Measurements from ENCODE around the gene TEX2.

TEX2 gene

DNA sequence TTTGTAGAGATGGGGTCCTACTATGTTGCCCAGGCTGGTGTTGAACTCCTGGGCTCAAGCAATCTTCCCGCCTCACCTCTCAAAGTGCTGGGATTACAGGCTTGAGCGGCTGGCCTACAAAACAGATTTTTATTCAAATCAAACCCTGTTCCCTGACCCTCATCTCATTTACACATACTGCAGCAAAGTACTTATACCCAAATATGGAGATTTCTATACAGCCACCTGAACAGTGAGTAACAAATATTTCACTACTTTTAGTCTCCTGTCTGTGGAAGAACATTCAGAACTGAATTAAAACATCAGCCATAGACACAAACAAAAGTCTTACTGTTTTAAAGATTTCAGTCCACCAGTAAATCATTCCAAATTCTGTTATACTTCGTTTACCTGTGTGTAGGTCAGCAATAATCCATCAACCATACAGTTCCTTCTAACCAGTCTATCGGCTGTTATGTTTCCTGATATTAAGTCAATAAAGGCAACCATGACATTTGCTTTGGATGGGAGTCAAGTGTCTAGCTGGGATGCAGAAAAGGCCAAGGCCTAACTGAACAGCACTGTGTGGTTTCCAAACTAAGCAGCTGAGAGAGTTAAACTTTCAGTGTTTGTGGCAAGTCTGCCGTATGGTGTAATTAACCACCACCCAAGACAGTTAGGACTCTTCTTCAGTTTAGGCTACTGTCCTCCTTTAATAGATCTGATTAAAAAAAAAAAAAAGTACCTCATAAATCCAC, 155.4 kb downstream of the TEX2 start:
- DNase-seq = no peak

DNA sequence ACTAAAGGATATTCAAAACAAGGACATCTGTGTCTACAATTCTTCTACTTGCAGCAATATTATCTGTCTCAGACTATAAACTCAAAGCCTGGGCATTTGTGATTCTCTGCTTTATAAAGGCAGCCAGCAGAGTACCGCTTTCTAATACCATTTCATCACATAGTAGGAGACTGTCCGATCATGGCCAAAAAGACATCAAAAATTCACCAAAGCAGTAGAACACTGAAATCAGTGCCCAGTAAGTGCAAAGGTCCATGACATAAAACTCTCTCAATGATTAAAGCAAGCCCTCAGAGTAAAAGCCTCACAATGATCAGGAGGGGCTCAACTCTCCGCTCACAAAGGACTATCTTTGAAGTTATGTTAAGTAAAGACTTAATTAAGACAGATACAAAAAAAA, 156.1 kb downstream of the TEX2 start:
- DNase-seq = no peak

DNA sequence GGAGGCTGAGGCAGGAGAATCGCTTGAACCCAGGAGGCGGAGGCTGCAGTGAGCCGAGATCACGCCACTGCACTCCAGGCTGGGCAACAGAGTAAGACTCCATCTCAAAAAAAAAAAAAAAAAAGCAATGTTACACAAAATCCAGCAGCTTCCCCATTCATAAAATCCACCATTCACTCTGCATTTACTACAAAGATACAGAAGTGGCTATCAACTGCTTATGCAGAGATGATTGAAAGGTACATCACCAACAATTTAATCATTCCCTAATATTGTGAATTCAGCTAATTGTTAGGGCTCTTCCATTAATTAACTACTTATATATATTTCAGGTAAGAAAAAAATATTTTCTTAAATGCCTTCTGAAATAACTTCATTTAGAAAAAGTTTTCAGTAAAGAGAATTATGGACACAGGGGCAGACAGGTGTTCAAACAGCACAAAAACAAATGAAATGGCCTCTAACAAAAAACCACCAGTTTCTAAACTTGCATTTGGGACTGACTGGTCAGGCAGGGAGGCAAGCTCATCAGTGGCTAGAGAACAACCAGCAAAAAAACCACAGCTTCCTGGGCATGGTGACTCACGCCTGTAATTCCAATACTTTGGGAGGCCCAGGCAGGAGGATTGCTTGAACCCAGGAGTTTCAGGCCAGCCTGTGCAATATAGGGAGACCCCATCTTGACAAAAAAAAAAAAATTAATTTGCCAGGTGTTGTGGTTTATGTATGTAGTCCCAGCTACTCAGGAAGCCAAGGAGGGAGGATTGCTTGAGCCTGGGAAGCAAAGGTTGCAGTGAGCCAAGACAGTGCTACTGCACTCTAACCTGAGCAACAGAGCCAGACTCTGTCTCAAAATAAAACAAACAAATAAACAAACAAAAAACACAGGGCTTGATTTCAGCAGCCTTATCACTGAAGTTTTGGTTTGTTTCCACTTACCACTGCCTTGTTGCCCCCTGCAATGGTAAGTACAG, 159.4 kb downstream of the TEX2 start:
- no peak for DNase-seq

DNA sequence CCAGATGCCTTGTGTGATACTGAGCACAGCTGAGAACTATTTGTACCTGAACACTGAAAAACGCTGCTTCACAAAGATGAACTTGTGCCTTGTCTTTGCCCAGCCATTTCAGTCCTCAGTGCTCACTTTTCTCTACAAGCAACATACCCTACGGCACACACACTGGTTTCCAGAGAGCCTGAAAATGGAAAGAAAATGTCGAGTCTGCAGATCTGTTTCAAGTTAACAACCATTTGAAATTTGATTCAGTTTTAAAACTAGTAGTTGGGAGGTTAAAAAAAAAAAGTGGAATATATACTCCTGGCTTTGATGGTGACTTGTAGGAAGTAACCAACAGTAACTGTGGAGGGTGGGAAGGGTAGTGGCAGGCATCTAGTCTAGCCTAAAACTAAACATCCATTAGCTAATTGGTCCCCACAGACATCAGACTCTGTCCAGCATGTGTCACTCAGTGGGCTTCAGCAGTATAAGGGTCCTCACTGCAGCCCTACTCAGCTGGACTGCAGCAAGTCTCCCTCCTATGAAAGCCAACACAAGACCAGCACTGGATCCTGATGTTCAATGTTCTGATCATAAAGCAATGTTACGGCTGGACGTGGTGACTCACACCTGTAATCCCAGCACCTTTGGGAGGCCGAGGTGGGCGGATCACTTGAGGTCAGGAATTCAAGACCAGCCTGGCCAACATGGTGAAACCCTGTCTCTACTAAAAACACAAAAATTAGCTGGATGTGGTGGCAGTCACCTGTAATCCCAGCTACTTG, 160.3 kb downstream of the TEX2 start:
- DNase-seq = no peak

DNA sequence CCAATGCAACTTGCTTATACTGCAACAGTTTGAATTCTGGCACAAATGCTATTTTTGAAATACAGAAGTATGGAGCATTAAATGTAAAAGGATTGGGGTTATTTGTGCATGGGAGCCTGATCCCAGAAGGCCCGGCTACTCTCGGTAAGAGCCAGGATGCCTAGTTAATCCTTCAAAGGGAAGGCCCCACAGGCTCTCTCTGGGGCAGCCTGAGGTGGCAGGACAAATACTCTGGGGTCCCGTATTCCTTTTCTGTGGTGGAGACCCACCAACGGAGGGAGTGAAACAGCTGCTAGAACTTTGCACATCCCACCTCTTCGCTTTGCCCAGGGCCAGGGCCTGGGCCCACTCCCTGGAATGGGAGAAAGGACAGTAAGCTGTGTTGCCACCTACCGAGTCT, 163.5 kb downstream of the TEX2 start:
- DNase-seq = no peak
